D721Med (cell line): ENCODE results near the gene TWF2.

Experiments used
- DNase-seq: peaks from one replicate; pipeline ENCODE4 v3.0.0; 2011; ENCODE audit warnings: low spot score; ENCODE audit not compliant: insufficient read length
- FAIRE-seq: peaks from 2 replicates; lab custom pipeline; 2011; peaks lifted over from hg19 to GRCh38; lab: Jason Lieb, UNC
- TF ChIP-seq, protein P1 (sequence below): IDR thresholded peaks from 2 replicates; pipeline ENCODE4 v1.5.1; 2012; ENCODE audit warnings: mild to moderate bottlenecking, control low read depth; ENCODE audit not compliant: insufficient read depth; ENCODE audit errors: missing control alignments

Gene TWF2

DNA sequence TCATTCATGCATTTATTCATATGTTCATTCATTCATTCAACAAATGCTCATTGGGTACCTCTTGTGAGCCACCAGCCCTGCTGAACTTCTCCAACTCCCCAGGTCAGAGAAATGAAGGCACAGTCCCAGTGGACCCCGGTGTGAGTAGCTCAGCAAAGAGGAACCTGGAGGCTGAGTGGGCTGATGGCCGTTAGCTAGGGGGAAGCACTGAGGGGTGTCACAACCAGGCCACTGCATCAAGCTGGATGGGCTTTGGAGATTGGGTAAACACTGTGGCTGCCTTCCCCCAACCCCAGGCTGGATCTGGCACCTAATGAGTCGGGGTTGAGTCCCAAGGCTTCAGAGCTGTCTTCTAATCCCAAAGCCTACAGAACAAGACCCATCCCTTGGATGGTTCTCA lies 53.1 kb downstream of the TWF2 start:
- TF ChIP-seq, protein P1, sequence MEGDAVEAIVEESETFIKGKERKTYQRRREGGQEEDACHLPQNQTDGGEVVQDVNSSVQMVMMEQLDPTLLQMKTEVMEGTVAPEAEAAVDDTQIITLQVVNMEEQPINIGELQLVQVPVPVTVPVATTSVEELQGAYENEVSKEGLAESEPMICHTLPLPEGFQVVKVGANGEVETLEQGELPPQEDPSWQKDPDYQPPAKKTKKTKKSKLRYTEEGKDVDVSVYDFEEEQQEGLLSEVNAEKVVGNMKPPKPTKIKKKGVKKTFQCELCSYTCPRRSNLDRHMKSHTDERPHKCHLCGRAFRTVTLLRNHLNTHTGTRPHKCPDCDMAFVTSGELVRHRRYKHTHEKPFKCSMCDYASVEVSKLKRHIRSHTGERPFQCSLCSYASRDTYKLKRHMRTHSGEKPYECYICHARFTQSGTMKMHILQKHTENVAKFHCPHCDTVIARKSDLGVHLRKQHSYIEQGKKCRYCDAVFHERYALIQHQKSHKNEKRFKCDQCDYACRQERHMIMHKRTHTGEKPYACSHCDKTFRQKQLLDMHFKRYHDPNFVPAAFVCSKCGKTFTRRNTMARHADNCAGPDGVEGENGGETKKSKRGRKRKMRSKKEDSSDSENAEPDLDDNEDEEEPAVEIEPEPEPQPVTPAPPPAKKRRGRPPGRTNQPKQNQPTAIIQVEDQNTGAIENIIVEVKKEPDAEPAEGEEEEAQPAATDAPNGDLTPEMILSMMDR: no peak
- FAIRE-seq: no peak
- DNase-seq: no peak

DNA sequence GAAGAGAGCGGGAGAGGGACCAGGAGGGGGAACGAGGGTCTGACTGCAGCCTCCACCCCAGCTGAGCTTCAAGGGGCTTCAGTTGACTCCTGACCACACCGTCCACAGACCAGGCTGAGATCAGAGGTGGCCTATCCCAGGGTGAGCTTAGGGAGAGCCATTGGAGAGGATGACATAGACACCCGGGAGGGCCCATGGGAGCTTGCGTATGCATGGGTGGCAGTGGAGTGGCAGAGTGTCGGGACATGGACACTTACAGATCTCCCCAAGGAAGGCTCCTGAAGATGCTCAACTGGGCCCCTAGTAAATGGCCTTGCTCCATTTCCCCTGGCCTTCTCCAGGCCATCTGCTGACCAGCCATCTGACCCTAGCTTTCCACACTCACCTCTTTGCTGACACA lies 53.6 kb downstream of the TWF2 start:
- DNase-seq (no peak), FAIRE-seq (no peak)
- TF ChIP-seq, protein P1: no peak

- TF ChIP-seq, protein P1: no peak
- no peak for FAIRE-seq
- DNase-seq: no peak
These were observed 54.3 kb downstream of the TWF2 start for GRCh38 chr3:52184690-52185089.

DNA sequence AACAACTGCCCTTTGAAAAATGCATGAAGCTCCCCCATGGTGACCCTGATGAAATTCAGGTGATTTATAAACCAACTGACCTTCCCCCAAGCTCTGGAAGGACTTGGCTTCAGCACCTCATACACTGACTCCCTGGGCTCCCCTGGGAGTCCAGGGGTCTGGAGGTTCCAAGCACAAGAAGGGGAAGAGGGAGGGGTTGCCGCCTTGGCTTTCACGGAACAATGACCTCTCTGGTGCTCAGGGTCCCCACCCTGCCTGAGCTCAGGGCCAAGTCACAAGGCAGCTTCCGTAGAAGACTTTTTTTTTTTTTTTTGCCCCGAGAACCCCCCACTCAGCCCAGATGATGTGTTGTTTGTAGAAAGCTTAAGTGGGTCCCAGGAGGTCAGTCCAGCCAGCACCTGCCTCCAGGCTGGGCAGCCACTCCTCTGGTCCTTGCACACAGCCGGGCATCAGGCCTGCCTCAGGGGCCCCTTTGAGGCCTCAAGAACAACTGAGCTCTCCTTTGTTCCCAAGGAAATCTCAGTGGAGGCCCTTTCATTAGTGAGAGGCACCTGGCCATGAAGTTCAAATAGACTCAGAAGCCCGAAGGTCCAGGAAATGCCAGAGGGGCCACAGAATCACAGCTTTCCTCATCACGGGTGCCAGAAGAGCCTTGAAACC lies 55.0 kb downstream of the TWF2 start:
- TF ChIP-seq, protein P1: no peak
- FAIRE-seq (no peak), DNase-seq (no peak)

- DNase-seq (no peak), FAIRE-seq (no peak)
- TF ChIP-seq, protein P1: no peak
These were observed 56.3 kb downstream of the TWF2 start for GRCh38 chr3:52182691-52183090.

DNA sequence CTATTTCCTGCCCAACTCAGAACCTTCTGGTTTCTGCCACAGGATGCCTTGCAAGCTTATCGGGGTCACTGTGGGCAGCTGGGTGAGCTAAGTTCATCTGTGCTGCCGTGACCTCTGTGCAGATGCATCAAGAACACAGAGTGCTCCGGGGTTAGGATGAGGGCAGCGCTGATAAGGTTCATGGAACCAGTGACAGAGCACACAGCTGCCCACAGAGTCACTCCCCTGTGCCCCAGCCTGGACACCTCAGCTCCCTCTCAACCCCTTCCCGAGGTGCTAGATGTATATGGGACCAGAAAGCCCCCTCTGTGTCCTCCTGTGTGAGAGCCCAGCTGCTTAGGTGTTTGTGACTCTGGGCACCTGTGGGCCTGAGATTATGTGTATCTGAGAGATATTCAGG lies 56.8 kb downstream of the TWF2 start:
- no peak for DNase-seq
- TF ChIP-seq, protein P1: no peak
- no peak for FAIRE-seq

DNA sequence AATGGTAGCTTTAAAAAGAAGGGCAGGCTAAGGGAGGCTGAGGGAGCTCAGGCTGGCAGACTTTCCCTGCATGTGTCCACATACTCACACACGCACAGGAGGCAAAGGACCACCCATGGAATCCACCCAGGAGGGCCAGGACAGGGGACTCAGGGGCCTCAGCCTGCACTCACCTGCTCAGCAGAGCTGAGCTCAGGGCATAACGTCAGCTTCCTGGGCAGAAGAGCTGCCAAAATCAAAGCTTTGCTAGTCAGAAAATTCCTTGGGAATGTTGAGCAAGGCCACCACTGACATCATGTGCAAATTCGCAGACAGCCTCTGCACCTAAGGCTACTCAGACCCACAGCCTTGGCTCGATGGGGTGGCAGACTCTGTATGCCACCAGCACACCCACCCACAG lies 57.4 kb downstream of the TWF2 start:
- FAIRE-seq (no peak), DNase-seq (no peak)
- TF ChIP-seq, protein P1: no peak
